Psoas muscle (tissue), 8 donors: ENCODE data around the gene PDE8B. TPM values are rescaled to one million over a fixed set of nuclear protein-coding genes. Genes with fewer than 3 reads are reported as not detected.
A peak's percentile ranks its signal among the peaks of the same experiment; 100 is the strongest.

Source experiments
- ATAC-seq, 4 donors: fragments of 200-7000 bp; cut with Tn5 transposase; one replicate each; pipeline ENCODE4 v1.9.1; 2020; ENCODE audit warnings: moderate library complexity in 3 of 4, mild to moderate bottlenecking in 2 of 4
- DNase-seq, 2 donors: peaks; one replicate each; pipeline ENCODE4 v3.0.0-alpha.2; 2020
- H3K27ac ChIP-seq: fragments of 200-600 bp; one replicate; pipeline ENCODE4 v1.8.0; 2022
- H3K27me3 ChIP-seq, 3 donors: fragments of 200-600 bp in 1 of 3; one replicate each; pipeline versions ENCODE4 v1.6.1 to v1.8.0; 2013 to 2022; ENCODE audit warnings: low read length in 2 of 3, mild to moderate bottlenecking in 2 of 3, moderate library complexity in 1 of 3; ENCODE audit not compliant: insufficient read depth in 3 of 3
- H3K36me3 ChIP-seq, 2 donors: fragments of 200-600 bp in 1 of 2; one replicate each; pipeline versions ENCODE4 v1.6.1 to v1.8.0; 2013 to 2022; ENCODE audit warnings: low read depth in 1 of 2, mild to moderate bottlenecking in 1 of 2, moderate library complexity in 1 of 2; ENCODE audit not compliant: insufficient read depth in 1 of 2
- H3K4me1 ChIP-seq: fragments of 200-600 bp; one replicate; pipeline ENCODE4 v1.8.0; 2022
- H3K4me3 ChIP-seq: fragments of 200-600 bp; one replicate; pipeline ENCODE4 v1.8.0; 2022; ENCODE audit warnings: mild to moderate bottlenecking
- H3K9me3 ChIP-seq: fragments of 200-600 bp; one replicate; pipeline ENCODE4 v1.8.0; 2022
- WGBS, 3 donors: extraction: QIAGEN DNeasy Blood & Tissue Kit; methylation state at CpG; one replicate each; pipeline versions ENCODE4 v1.1.6 to v1.1.7; 2013; 5-methylcytosine and 5-hydroxymethylcytosine counted together
- intact Hi-C, 2 donors: fragments of 100-400 bp; cut with DNase I; formaldehyde crosslinking; loops; one replicate each; pipeline versions ENCODE4 v1.11.0 to v1.14.2; 2022
- polyA plus RNA-seq, 3 donors: library from polyadenylated mRNA; stranded (reverse); fragments of 200-250 nt; gene quantifications; one replicate each; pipeline ENCODE4 v1.2.3, GENCODE V29; 2013
- total RNA-seq, 4 donors: library from RNA; stranded (reverse); fragmentation: NEBNext Ultra II Directional in 2 of 4; extraction: Animal tissue kit (Norgen Biotek cat#: 25700) in 2 of 4; gene quantifications; one replicate each; pipeline versions ENCODE4 v1.2.1 to v1.2.4, GENCODE V29; 2021 to 2023
- TF ChIP-seq, protein P1 (sequence below): fragments of 200-600 bp; IDR thresholded peaks from one replicate; pipeline ENCODE4 v1.8.0; 2022; ENCODE audit warnings: antibody characterized with exemption
- donor health status: healthy with polysubstance abuse.
- donor health status: DM: no; HTN: no; CAD: no; lungs with moderate emphysema.
- donor health status: Bipolar disorder and iron deficiency.
- donor health status: healthy.
- donor health status: DM: yes; HTN: yes; CAD: no.
- donor health status: DM: no; HTN: no; CAD: no.
- donor health status: DM: no; HTN: no; CAD: no.
- donor health status: DM: yes; HTN: yes; CAD: no.

PDE8B gene
- total and polyA plus RNA-seq, 7 donors, result 0.12 to 2.9 (median 0.46) TPM

DNA sequence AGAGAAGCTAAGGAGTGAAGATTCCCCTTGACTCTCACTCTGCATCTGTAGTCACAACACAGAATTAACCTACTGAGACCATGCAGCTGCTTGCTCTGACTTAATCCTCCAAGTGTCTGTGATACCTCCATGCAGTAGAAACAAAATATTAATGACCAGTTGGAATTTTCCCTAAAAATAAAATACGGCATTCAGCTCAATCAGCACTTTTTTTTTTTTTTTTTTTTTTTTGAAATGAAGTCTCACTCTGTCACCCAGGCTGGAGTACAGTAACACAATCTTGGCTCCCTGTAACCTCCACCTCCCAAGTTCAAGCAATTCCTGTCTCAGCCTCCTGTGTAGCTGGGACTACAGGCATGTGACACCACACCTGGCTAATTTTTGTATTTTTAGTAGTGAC is 233.2 kb downstream of the PDE8B start:
- no peaks in the 10 kb centered on the region for H3K27me3 ChIP-seq
- H3K9me3 ChIP-seq, result no peaks in the 10 kb centered on the region
- H3K4me1 ChIP-seq, result no peaks in the 10 kb centered on the region
- peaks cover 6 to 30% of the 10 kb centered on the region in 2 donors for H3K36me3 ChIP-seq
- ATAC-seq (no peak), DNase-seq (no peak)
- TF ChIP-seq, protein P1, sequence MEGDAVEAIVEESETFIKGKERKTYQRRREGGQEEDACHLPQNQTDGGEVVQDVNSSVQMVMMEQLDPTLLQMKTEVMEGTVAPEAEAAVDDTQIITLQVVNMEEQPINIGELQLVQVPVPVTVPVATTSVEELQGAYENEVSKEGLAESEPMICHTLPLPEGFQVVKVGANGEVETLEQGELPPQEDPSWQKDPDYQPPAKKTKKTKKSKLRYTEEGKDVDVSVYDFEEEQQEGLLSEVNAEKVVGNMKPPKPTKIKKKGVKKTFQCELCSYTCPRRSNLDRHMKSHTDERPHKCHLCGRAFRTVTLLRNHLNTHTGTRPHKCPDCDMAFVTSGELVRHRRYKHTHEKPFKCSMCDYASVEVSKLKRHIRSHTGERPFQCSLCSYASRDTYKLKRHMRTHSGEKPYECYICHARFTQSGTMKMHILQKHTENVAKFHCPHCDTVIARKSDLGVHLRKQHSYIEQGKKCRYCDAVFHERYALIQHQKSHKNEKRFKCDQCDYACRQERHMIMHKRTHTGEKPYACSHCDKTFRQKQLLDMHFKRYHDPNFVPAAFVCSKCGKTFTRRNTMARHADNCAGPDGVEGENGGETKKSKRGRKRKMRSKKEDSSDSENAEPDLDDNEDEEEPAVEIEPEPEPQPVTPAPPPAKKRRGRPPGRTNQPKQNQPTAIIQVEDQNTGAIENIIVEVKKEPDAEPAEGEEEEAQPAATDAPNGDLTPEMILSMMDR, result no peak
- H3K27ac ChIP-seq, result no peak overlapping the region
- WGBS, 3 donors, result 55 to 80% (median 56%) methylated on average over 1 of the region's 1 CpG
- intact Hi-C loops, result no loop called here
- H3K4me3 ChIP-seq, result no peak overlapping the region

DNA sequence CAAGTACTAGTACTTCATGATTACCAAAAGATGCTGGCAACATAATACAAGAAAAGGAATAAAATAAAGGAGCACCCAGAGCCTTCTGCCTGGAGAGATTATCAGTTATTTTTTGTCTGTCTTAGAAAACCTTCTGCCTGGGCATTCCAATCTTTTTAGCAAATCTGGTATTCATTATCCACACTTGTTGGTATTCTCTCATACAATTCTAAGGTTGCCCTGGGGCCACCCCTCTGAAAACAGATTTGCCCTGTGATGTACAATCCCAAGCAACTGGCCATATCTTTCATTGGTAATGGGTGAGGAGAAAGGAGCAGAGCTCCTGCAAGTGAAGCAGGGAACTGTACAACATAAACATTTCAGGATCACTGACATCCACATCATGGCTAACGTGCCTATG is 233.9 kb downstream of the PDE8B start:
- no peak overlapping the region for H3K4me3 ChIP-seq
- no peak for DNase-seq
- no peak for ATAC-seq
- no peak overlapping the region for H3K27ac ChIP-seq
- no peaks in the 10 kb centered on the region for H3K9me3 ChIP-seq
- WGBS, 3 donors, result 97 to 100% (median 99%) methylated on average over 1 of the region's 1 CpG
- no peaks in the 10 kb centered on the region for H3K4me1 ChIP-seq
- intact Hi-C loops, result no loop called here
- TF ChIP-seq, protein P1, result no peak
- H3K36me3 ChIP-seq, result peaks cover 6 to 36% of the 10 kb centered on the region in 2 donors
- no peaks in the 10 kb centered on the region for H3K27me3 ChIP-seq

DNA sequence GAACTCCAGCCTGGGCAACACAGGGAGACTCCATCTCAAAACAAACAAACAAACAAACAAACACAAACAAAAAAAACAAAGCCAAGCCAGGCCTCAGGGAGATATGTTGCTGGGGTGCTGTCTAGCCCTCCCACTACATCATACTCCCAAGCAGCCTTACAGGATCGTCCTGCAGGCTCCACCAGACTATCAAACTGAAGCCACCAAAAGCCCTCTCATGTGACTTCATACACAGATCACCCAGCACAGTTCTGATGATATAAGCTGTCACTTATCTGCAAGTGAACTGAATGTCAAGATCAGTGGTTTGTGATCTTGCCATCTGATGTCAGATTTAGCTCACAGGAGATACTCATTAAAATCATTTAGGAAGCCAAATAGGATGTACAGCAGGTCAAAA is 238.4 kb downstream of the PDE8B start:
- TF ChIP-seq, protein P1, result no peak
- no peak for ATAC-seq
- no peaks in the 10 kb centered on the region for H3K27me3 ChIP-seq
- H3K4me3 ChIP-seq, result no peak overlapping the region
- no peak for DNase-seq
- no peak overlapping the region for H3K27ac ChIP-seq
- H3K36me3 ChIP-seq, result peaks cover 6 to 46% of the 10 kb centered on the region in 2 donors
- no peaks in the 10 kb centered on the region for H3K9me3 ChIP-seq
- H3K4me1 ChIP-seq, result no peaks in the 10 kb centered on the region
- intact Hi-C loops, result no loop called here
- 88 to 95% (median 93%) methylated on average over 1 of the region's 1 CpG for WGBS, 3 donors

DNA sequence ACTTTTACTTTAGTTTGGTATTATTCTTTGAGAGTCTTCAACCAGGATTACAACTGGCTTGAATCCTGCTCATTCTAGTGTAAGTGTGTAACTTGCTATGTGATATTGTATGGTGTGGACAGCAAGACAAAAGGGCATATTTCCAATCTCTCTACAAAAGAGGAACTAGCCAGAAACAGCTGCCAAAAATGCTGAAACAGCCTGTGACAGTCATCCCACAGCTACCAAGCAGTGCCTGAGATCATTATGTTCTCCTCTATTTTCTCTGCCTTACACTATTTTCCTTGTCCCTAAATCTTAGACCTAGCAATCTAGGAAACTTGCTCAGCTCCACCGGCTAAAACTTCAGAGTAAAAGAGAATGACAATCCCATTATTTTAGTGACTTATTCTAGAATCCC is 238.8 kb downstream of the PDE8B start:
- intact Hi-C loops, result no loop called here
- Histone ChIP-seq H3K9me3 (no peaks in the 10 kb centered on the region), H3K36me3 (peaks cover 6 to 51% of the 10 kb centered on the region in 2 donors), H3K27ac (no peak overlapping the region), H3K4me3 (no peak overlapping the region), H3K27me3 (no peaks in the 10 kb centered on the region), H3K4me1 (no peaks in the 10 kb centered on the region)
- DNase-seq (no peak), ATAC-seq (peak in 1 of 4 donors; percentile 43)
- 80 to 83% (median 82%) methylated on average over 1 of the region's 1 CpG for WGBS, 3 donors
- TF ChIP-seq, protein P1, result no peak

DNA sequence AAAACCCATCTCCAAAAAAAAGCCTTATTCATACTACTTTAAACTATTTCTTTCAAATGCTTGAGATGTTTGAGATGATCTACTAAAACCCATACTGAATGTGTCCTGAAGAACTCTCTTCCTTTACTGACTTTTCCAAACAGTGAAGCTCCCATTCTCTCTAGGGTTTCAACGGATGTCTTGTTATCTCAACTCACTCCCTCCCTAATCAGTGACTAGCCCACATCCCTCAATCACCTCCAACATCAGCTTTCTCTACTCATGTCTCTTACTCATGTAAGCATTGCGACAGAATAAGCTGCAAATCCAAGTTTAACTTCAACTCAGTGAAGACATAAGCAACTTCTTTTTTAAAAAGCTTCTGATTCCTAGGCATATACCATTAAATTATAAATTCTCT is 239.5 kb downstream of the PDE8B start:
- Histone ChIP-seq H3K36me3 (peaks cover 6 to 57% of the 10 kb centered on the region in 2 donors), H3K27ac (no peak overlapping the region), H3K27me3 (no peaks in the 10 kb centered on the region), H3K4me3 (no peak overlapping the region), H3K9me3 (no peaks in the 10 kb centered on the region), H3K4me1 (no peaks in the 10 kb centered on the region)
- intact Hi-C loops, result no loop called here
- WGBS, 3 donors, result 82 to 95% (median 86%) methylated on average over 2 of the region's 2 CpGs
- TF ChIP-seq, protein P1, result no peak
- DNase-seq (no peak), ATAC-seq (no peak)
